Neuronal stem cell (in vitro differentiated cells): ENCODE results near the gene DDA1.

Source experiments
- DNase-seq: peaks from one replicate; pipeline ENCODE4 v3.0.0-alpha.2; 2013; ENCODE audit warnings: low spot score
- H2AFZ ChIP-seq: one replicate; pipeline ENCODE4 v1.6.1; 2013; ENCODE audit warnings: mild to moderate bottlenecking, low read length, inconsistent platforms
- H2AK5ac ChIP-seq: 2 replicates; pipeline ENCODE4 v1.6.1; 2013; ENCODE audit warnings: low read depth, mild to moderate bottlenecking, inconsistent platforms, low read length, moderate library complexity, mixed read lengths
- H2BK120ac ChIP-seq: 2 replicates; pipeline ENCODE4 v1.6.1; 2013; ENCODE audit warnings: low read depth, mild to moderate bottlenecking, inconsistent platforms, low read length, moderate library complexity, mixed read lengths
- H2BK12ac ChIP-seq: one replicate; pipeline ENCODE4 v1.6.1; 2013; ENCODE audit warnings: low read length, inconsistent platforms
- H2BK15ac ChIP-seq: 2 replicates; pipeline ENCODE4 v1.6.1; 2013; ENCODE audit warnings: mild to moderate bottlenecking, low read length, inconsistent platforms, mixed read lengths
- H2BK5ac ChIP-seq: one replicate; pipeline ENCODE4 v1.6.1; 2013; ENCODE audit warnings: inconsistent platforms, mild to moderate bottlenecking, low read length, moderate library complexity
- H3K14ac ChIP-seq: one replicate; pipeline ENCODE4 v1.6.1; 2013; ENCODE audit warnings: low read length, inconsistent platforms
- H3K18ac ChIP-seq: 2 replicates; pipeline ENCODE4 v1.6.1; 2013; ENCODE audit warnings: low read length, inconsistent platforms
- H3K23ac ChIP-seq: 2 replicates; pipeline ENCODE4 v1.6.1; 2013; ENCODE audit warnings: low read depth, mild to moderate bottlenecking, mixed read lengths, low read length, inconsistent platforms; ENCODE audit not compliant: poor library complexity
- H3K27ac ChIP-seq: replicated peaks from 3 replicates; pipeline ENCODE4 v1.5.1; 2013; ENCODE audit warnings: low read length, inconsistent platforms
- H3K27me3 ChIP-seq, 3 experiments: 2 replicates each; pipeline ENCODE4 v1.6.1; 2013; ENCODE audit warnings: low read length in 3 of 3, mild to moderate bottlenecking in 2 of 3, inconsistent platforms in 1 of 3, low read depth in 1 of 3, mixed read lengths in 1 of 3, moderate library complexity in 1 of 3; ENCODE audit not compliant: control insufficient read depth in 3 of 3, insufficient read depth in 3 of 3
- H3K36me3 ChIP-seq, 2 donors: replicated peaks in 1 of 2; 2 replicates each; pipeline ENCODE4 v1.6.1; 2013; ENCODE audit warnings: low read length in 2 of 2; ENCODE audit not compliant: control insufficient read depth in 2 of 2, insufficient read depth in 2 of 2
- H3K4ac ChIP-seq: 2 replicates; pipeline ENCODE4 v1.6.1; 2013; ENCODE audit warnings: inconsistent platforms, mild to moderate bottlenecking, low read length, moderate library complexity
- H3K4me1 ChIP-seq, 2 donors: 1 replicate in 1 of 2; 2 replicates in 1 of 2; pipeline ENCODE4 v1.6.1; 2013; ENCODE audit warnings: low read length in 2 of 2, low read depth in 1 of 2; ENCODE audit not compliant: control insufficient read depth in 2 of 2, insufficient read depth in 1 of 2
- H3K4me2 ChIP-seq: one replicate; pipeline ENCODE4 v1.6.1; 2013; ENCODE audit warnings: mild to moderate bottlenecking, low read length, inconsistent platforms; ENCODE audit not compliant: insufficient read depth, poor library complexity, severe bottlenecking
- H3K4me3 ChIP-seq, 2 donors: 2 replicates each; pipeline ENCODE4 v1.5.1; 2013; ENCODE audit warnings: low read length in 2 of 2, mild to moderate bottlenecking in 2 of 2, inconsistent platforms in 1 of 2, moderate library complexity in 1 of 2
- H3K79me1 ChIP-seq: one replicate; pipeline ENCODE4 v1.6.1; 2013; ENCODE audit warnings: low read depth, mild to moderate bottlenecking, inconsistent platforms, low read length, moderate library complexity
- H3K9ac ChIP-seq: one replicate; pipeline ENCODE4 v1.6.1; 2013; ENCODE audit warnings: mild to moderate bottlenecking, low read depth, low read length, inconsistent platforms; ENCODE audit not compliant: poor library complexity
- H3K9me3 ChIP-seq, 2 donors: replicated peaks in 1 of 2; 2 replicates each; pipeline versions ENCODE3 to v1.6.1; 2013; ENCODE audit warnings: low read length in 2 of 2, mild to moderate bottlenecking in 2 of 2, inconsistent platforms in 1 of 2, low read depth in 1 of 2, mixed read lengths in 1 of 2, moderate library complexity in 1 of 2; ENCODE audit not compliant: control insufficient read depth in 2 of 2, insufficient read depth in 1 of 2
- H4K8ac ChIP-seq: one replicate; pipeline ENCODE4 v1.6.1; 2013; ENCODE audit warnings: low read depth, mild to moderate bottlenecking, inconsistent platforms, low read length, moderate library complexity
- H4K91ac ChIP-seq: one replicate; pipeline ENCODE4 v1.6.1; 2013; ENCODE audit warnings: low read length, low read depth, mild to moderate bottlenecking, inconsistent platforms; ENCODE audit not compliant: poor library complexity
- WGBS, 2 donors: extraction: QIAGEN DNeasy Blood & Tissue Kit; methylation state at CpG; one replicate each; pipeline ENCODE4 v1.1.7; 2013; ENCODE audit warnings: missing lambda C conversion rate in 2 of 2, mixed read lengths in 1 of 2; ENCODE audit not compliant: insufficient read length in 2 of 2, insufficient replicate concordance in 1 of 2; ENCODE audit errors: extremely low coverage in 2 of 2; 5-methylcytosine and 5-hydroxymethylcytosine counted together

The DDA1 gene

GRCh38 chr19:17289489-17289888 lies 19.9 kb upstream of the DDA1 start:
- Histone ChIP-seq H2BK15ac (no peak overlapping the region), H3K9me3 (peaks cover 4 to 8% of the 10 kb centered on the region in 2 donors), H3K4me1 (peaks cover 0 to 2% of the 10 kb centered on the region in 2 donors), H3K4me2 (peak overlapping the region; percentile 2), H4K91ac (no peak overlapping the region), H3K9ac (no peak overlapping the region), H3K4ac (no peak overlapping the region), H3K27me3 (no peaks in the 10 kb centered on the region), H3K23ac (no peak overlapping the region), H2AFZ (no peak overlapping the region), H2BK120ac (no peak overlapping the region), H3K36me3 (peaks cover 4 to 15% of the 10 kb centered on the region in 2 donors), H2AK5ac (no peak overlapping the region), H3K79me1 (peaks cover 2% of the 10 kb centered on the region), H3K4me3 (no peak overlapping the region), H3K14ac (no peak overlapping the region), H3K18ac (peak overlapping the region; percentile 52), H2BK12ac (no peak overlapping the region), H3K27ac (no peak overlapping the region), H4K8ac (no peak overlapping the region), H2BK5ac (no peak overlapping the region)
- DNase-seq: peak; percentile 69
- WGBS, 2 donors: no CpG with 5 or more reads among the region's 22 CpGs

GRCh38 chr19:17292301-17293074 lies 16.9 kb upstream of the DDA1 start:
- peak overlapping the region; percentile 89 for H3K23ac ChIP-seq
- peak overlapping the region; percentile 51 to 73 for H3K4me3 ChIP-seq
- peak overlapping the region; percentile 81 for H2BK120ac ChIP-seq
- peaks cover 6% of the 10 kb centered on the region for H3K79me1 ChIP-seq
- peak overlapping the region; percentile 53 for H2BK5ac ChIP-seq
- peak overlapping the region; percentile 97 for H3K18ac ChIP-seq
- peak overlapping the region; percentile 73 for H2BK12ac ChIP-seq
- no peaks in the 10 kb centered on the region for H3K27me3 ChIP-seq
- no CpG with 5 or more reads among the region's 46 CpGs for WGBS, 2 donors
- H3K4me2 ChIP-seq: peak overlapping the region; percentile 92
- peaks cover 0 to 2% of the 10 kb centered on the region in 2 donors for H3K4me1 ChIP-seq
- no peak overlapping the region for H2BK15ac ChIP-seq
- peak overlapping the region; percentile 65 for H4K8ac ChIP-seq
- H3K14ac ChIP-seq: peak overlapping the region; percentile 99
- H3K27ac ChIP-seq: peak overlapping the region; percentile 95
- no peak overlapping the region for H3K4ac ChIP-seq
- peaks cover 0 to 6% of the 10 kb centered on the region in 2 donors for H3K9me3 ChIP-seq
- peak overlapping the region; percentile 81 for H3K9ac ChIP-seq
- H2AK5ac ChIP-seq: peak overlapping the region; percentile 93
- peaks cover 9 to 20% of the 10 kb centered on the region in 2 donors for H3K36me3 ChIP-seq
- peak overlapping the region; percentile 90 for H2AFZ ChIP-seq
- peak; percentile 79 for DNase-seq
- no peak overlapping the region for H4K91ac ChIP-seq

- H3K23ac ChIP-seq: peak overlapping the region; percentile 75
- no CpG with 5 or more reads among the region's 14 CpGs for WGBS, 2 donors
- no peak overlapping the region for H3K4me3 ChIP-seq
- peaks cover 8% of the 10 kb centered on the region for H3K79me1 ChIP-seq
- H2BK5ac ChIP-seq: no peak overlapping the region
- H2AK5ac ChIP-seq: no peak overlapping the region
- no peak overlapping the region for H3K9ac ChIP-seq
- no peaks in the 10 kb centered on the region for H3K27me3 ChIP-seq
- no peak overlapping the region for H4K91ac ChIP-seq
- no peak for DNase-seq
- no peak overlapping the region for H3K4ac ChIP-seq
- no peak overlapping the region for H3K14ac ChIP-seq
- H3K27ac ChIP-seq: no peak overlapping the region
- H3K4me2 ChIP-seq: no peak overlapping the region
- H3K36me3 ChIP-seq: peaks cover 12 to 25% of the 10 kb centered on the region in 2 donors
- no peak overlapping the region for H2BK120ac ChIP-seq
- H2BK15ac ChIP-seq: no peak overlapping the region
- H3K18ac ChIP-seq: no peak overlapping the region
- no peak overlapping the region for H2BK12ac ChIP-seq
- H4K8ac ChIP-seq: no peak overlapping the region
- peaks cover 6 to 8% of the 10 kb centered on the region in 2 donors for H3K9me3 ChIP-seq
- H3K4me1 ChIP-seq: peaks cover 0 to 2% of the 10 kb centered on the region in 2 donors
- no peak overlapping the region for H2AFZ ChIP-seq
These were observed 15.8 kb upstream of the DDA1 start for GRCh38 chr19:17293605-17294004.

GRCh38 chr19:17294051-17294891 lies 15.1 kb upstream of the DDA1 start:
- no peak overlapping the region for H3K4ac ChIP-seq
- peak overlapping the region; percentile 24 for H2AK5ac ChIP-seq
- H3K23ac ChIP-seq: peak overlapping the region; percentile 75
- H3K27ac ChIP-seq: no peak overlapping the region
- H3K27me3 ChIP-seq: no peaks in the 10 kb centered on the region
- no peak overlapping the region for H2AFZ ChIP-seq
- peak overlapping the region; percentile 59 for H2BK15ac ChIP-seq
- peaks cover 12 to 29% of the 10 kb centered on the region in 2 donors for H3K36me3 ChIP-seq
- no peak overlapping the region for H2BK120ac ChIP-seq
- H2BK12ac ChIP-seq: no peak overlapping the region
- peaks cover 8% of the 10 kb centered on the region for H3K79me1 ChIP-seq
- H3K4me1 ChIP-seq: peaks cover 0 to 2% of the 10 kb centered on the region in 2 donors
- H2BK5ac ChIP-seq: no peak overlapping the region
- no peak overlapping the region for H3K14ac ChIP-seq
- H3K4me2 ChIP-seq: no peak overlapping the region
- H3K4me3 ChIP-seq: peak overlapping the region in 1 of 2 donors; percentile 65
- WGBS, 2 donors: no CpG with 5 or more reads among the region's 48 CpGs
- peak overlapping the region; percentile 77 for H3K9ac ChIP-seq
- peak overlapping the region; percentile 30 for H4K91ac ChIP-seq
- no peak overlapping the region for H3K18ac ChIP-seq
- H4K8ac ChIP-seq: no peak overlapping the region
- no peak for DNase-seq
- peaks cover 6 to 8% of the 10 kb centered on the region in 2 donors for H3K9me3 ChIP-seq
